T-helper 1 cell (primary cell): ENCODE measurements around the gene HIVEP3.

ENCODE experiments used
- DNase-seq, 5 donors: peaks; one replicate each; pipeline ENCODE4 v3.0.0-alpha.2; 2012 to 2020

HIVEP3 gene

GRCh38 chr1:41479000-41479807, 439.5 kb downstream of the HIVEP3 start:
- DNase-seq = no peak

- no peak for DNase-seq
These were observed 440.5 kb downstream of the HIVEP3 start for GRCh38 chr1:41478118-41478748.

GRCh38 chr1:41476807-41477361, 441.8 kb downstream of the HIVEP3 start:
- DNase-seq = no peak

GRCh38 chr1:41475859-41476567, 442.7 kb downstream of the HIVEP3 start:
- DNase-seq = no peak

GRCh38 chr1:41475346-41475745, 443.4 kb downstream of the HIVEP3 start:
- no peak for DNase-seq

- no peak for DNase-seq
These were observed 444.0 kb downstream of the HIVEP3 start for GRCh38 chr1:41474490-41475271.

GRCh38 chr1:41473738-41474362, 444.9 kb downstream of the HIVEP3 start:
- DNase-seq = no peak

- DNase-seq = no peak
These were observed 447.1 kb downstream of the HIVEP3 start for GRCh38 chr1:41471658-41472057.

- DNase-seq = no peak
These were observed 449.0 kb downstream of the HIVEP3 start for GRCh38 chr1:41469706-41470105.

- no peak for DNase-seq
These were observed 450.5 kb downstream of the HIVEP3 start for GRCh38 chr1:41468122-41468762.

GRCh38 chr1:41467673-41468072, 451.0 kb downstream of the HIVEP3 start:
- no peak for DNase-seq

GRCh38 chr1:41466146-41466545, 452.6 kb downstream of the HIVEP3 start:
- no peak for DNase-seq

- no peak for DNase-seq
These were observed 453.0 kb downstream of the HIVEP3 start for GRCh38 chr1:41465741-41466140.

- DNase-seq = no peak
These were observed 453.8 kb downstream of the HIVEP3 start for GRCh38 chr1:41464885-41465284.

- no peak for DNase-seq
These were observed 455.2 kb downstream of the HIVEP3 start for GRCh38 chr1:41463516-41463915.

GRCh38 chr1:41462680-41463004, 456.1 kb downstream of the HIVEP3 start:
- no peak for DNase-seq

- no peak for DNase-seq
These were observed 456.7 kb downstream of the HIVEP3 start for GRCh38 chr1:41461790-41462679.

- no peak for DNase-seq
These were observed 461.7 kb downstream of the HIVEP3 start for GRCh38 chr1:41456847-41457540.
